Natural killer cell treated with Interleukin-12 subunit alpha and Interleukin-12 subunit beta and Interleukin-15 and Interleukin-18, amount 100 ng/mL, for 72 hours (primary cell): ENCODE measurements around the gene B3GNT5. TPM values are rescaled to one million over a fixed set of nuclear protein-coding genes. Genes with fewer than 3 reads are reported as not detected.
A peak's percentile ranks its signal among the peaks of the same experiment; 100 is the strongest.

Experiments
- ATAC-seq, 2 donors: fragments of 150-1000 bp; cut with Tn5 transposase in 1 of 2; sonication (Bioruptor Pico), chemical (Tn5 transposase) in 1 of 2; 2 replicates each; pipeline ENCODE4 v1.10.0; 2021
- DNase-seq: peaks from one replicate; pipeline ENCODE4 v3.0.0; 2022; ENCODE audit warnings: low spot score
- H3K27ac Mint-ChIP-seq, 2 donors: 1 replicate in 1 of 2; 2 replicates in 1 of 2; pipeline ENCODE4 v1.8.0; 2022; ENCODE audit warnings: mixed read lengths in 2 of 2, mild to moderate bottlenecking in 1 of 2, moderate library complexity in 1 of 2
- H3K27me3 Mint-ChIP-seq, 2 donors: 1 replicate in 1 of 2; 2 replicates in 1 of 2; pipeline ENCODE4 v1.8.0; 2022; ENCODE audit warnings: mixed read lengths in 2 of 2
- H3K36me3 Mint-ChIP-seq: one replicate; pipeline ENCODE4 v1.8.0; 2022; ENCODE audit warnings: mixed read lengths
- H3K4me1 Mint-ChIP-seq, 2 donors: 1 replicate in 1 of 2; 2 replicates in 1 of 2; pipeline ENCODE4 v1.8.0; 2022; ENCODE audit warnings: low read depth in 2 of 2, mixed read lengths in 2 of 2, mild to moderate bottlenecking in 1 of 2
- H3K4me3 Mint-ChIP-seq: one replicate; pipeline ENCODE4 v1.8.0; 2022; ENCODE audit warnings: mixed read lengths
- H3K9me3 Mint-ChIP-seq: 2 replicates; pipeline ENCODE4 v1.8.0; 2022; ENCODE audit warnings: mixed read lengths
- total RNA-seq, 2 donors: library from RNA; stranded (reverse); gene quantifications; one replicate each; pipeline ENCODE4 v1.2.3, GENCODE V29; 2022

B3GNT5 gene
- total RNA-seq, 2 donors from 2014 or later, result 0.36 to 1.0 TPM

DNA sequence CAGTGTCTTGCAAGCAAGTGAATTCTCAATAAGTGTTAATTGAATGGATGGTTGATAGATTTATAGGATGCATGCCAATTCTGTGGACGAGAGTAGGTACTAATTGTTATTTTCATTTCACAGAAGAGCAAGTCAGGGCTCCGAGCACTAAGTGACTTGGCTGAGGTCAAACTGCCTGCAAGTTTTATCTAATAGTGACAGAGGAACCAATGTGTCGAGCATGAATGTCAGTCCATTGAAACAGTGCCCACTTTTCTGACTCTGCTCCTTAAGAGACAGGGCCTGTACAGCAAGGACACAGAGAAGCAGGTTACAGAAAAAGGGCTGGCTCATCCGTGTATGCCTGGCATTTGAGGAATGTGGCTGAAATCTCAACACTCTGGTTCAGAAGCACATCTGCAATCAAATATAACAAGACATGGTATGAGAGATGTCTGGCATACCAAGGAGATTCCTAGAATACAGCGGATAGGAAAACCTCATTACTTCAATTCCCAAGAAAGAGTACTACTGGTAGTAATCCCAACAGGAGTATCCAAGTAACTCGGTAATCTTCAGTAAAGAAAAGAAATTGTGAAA is 6.0 kb upstream of the B3GNT5 start:
- H3K27me3 Mint-ChIP-seq, result peaks cover 3 to 12% of the 10 kb centered on the region in 2 donors
- no peaks in the 10 kb centered on the region for H3K9me3 Mint-ChIP-seq
- H3K36me3 Mint-ChIP-seq, result peaks cover 1% of the 10 kb centered on the region
- H3K4me1 Mint-ChIP-seq, result no peaks in the 10 kb centered on the region
- no peak overlapping the region for H3K4me3 Mint-ChIP-seq
- no peak for ATAC-seq
- H3K27ac Mint-ChIP-seq, result no peak overlapping the region
- no peak for DNase-seq

DNA sequence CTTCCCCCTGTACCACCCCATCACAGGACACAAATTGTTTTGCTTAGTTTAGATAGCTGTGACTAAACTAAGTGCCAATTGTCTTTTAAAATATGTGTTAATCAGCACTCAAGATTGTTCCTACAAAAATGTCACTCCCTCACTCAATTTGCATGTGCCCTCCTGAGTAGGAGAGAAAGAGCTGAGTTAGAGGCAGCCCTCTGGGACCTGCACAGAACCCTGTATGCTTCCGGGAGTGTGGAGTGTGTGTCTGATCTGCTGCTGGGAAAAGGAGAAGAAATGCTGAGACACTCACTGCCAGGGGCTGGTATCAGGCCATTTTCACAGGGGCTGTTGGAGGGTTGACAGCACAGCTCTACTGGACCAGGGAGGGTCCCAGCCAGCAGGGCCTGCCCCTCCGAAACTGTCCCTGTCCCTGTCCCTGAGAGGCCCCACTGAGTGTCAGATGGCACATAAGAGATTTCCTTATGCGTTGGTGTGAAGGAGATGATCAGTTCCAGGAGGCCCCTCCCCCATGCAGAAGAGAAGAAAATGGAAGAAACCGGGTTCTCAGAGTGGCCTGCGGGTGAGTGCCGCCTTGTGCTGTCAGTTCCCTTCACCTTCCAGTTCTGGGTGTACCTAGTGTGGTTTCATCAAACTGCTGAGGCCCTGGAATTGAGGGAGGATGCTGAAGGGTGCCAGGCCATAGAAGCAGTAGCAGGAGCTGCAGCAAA is 3.9 kb upstream of the B3GNT5 start:
- no peak overlapping the region for H3K27ac Mint-ChIP-seq
- no peaks in the 10 kb centered on the region for H3K9me3 Mint-ChIP-seq
- H3K36me3 Mint-ChIP-seq, result no peaks in the 10 kb centered on the region
- no peak for ATAC-seq
- H3K4me3 Mint-ChIP-seq, result no peak overlapping the region
- H3K27me3 Mint-ChIP-seq, result peaks cover 2 to 18% of the 10 kb centered on the region in 2 donors
- H3K4me1 Mint-ChIP-seq, result peaks cover 0 to 2% of the 10 kb centered on the region in 2 donors
- DNase-seq, result no peak

DNA sequence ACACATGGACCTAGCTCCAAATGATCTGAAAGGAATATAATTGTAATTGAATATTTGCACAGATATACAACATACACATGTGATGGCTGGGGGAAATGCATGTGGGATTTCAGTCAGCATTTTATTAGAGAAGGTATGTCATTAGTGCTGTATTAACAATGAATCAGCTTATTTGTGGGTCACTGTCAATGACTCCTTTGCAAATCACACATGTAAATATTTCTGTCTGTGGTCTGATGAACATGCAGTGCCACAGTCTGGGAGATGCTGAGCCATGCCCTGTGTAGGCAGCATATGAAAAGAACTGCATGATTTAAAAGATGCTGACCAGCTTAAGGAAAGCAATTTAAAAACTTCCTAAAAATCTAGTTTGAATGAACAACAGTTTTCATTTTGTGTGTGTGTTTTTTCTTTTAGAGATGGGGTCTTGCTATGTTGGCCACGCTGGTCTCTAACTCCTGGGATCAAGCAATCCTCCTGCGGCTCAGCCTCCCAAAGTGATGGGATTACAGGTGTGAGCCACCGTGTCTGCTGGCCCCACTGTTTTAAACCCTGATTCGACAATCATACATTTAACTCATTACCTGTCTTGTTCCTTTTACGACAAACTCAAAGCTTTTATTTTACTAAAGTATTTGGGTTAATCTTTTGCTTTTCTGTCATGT is 803 bp upstream of the B3GNT5 start:
- Mint-ChIP-seq H3K4me1 (peaks cover 0 to 5% of the 10 kb centered on the region in 2 donors), H3K27ac (no peak overlapping the region), H3K9me3 (no peaks in the 10 kb centered on the region), H3K36me3 (no peaks in the 10 kb centered on the region), H3K4me3 (peak overlapping the region; percentile 65), H3K27me3 (peaks cover 12 to 30% of the 10 kb centered on the region in 2 donors)
- DNase-seq (no peak), ATAC-seq (no peak)

DNA sequence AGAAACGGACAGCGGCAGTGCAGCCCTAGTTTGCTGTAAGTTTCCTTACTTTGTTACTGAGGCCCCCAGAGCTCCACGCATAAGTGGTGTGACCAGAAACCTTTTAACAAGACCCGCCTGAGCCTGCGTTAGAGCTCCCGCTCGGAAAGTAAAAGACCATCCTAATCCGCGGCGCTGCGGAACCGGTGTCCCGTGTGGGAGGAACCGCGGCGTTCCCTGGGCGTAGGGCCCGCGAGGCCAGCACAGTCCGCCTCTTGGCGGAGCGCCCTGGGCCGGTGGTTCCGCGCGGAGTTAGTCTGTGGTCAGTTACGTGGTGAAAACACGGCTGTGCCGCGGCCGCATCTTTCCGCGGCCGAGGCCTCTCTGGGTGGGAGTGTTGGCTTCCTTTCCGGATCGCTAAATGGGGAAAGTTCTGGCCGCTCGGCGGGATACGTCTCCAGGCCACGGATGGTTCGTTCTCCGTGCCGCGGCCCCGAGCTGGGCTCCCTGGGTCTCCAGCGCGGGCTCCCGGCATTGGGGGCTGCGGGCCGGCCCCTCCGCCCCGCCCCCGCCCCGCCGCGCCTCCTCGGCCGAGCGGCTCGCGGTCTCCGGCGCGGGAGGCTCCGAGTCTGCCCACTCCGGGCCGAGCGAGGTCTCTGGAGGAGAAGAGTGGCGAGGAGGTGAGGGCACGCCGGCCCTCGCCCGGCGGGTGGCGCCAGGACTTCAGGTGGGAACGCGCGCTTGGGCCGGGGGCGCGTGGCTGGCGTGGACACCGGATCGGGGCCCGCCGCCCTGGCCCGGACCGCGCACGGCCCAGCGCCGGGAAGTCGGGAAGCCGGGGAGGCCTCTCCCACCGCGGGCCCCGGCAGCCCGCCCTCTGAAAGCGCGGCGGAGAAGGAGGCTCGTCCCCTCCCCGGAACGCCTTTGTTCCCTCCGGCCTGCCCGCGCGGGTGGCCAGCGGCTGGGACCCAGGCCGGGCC is 754 bp downstream of the B3GNT5 start:
- DNase-seq, result peak; percentile 63
- Mint-ChIP-seq H3K9me3 (no peaks in the 10 kb centered on the region), H3K27me3 (peaks cover 18 to 44% of the 10 kb centered on the region in 2 donors), H3K4me1 (peaks cover 0 to 5% of the 10 kb centered on the region in 2 donors), H3K36me3 (no peaks in the 10 kb centered on the region), H3K27ac (no peak overlapping the region), H3K4me3 (peak overlapping the region; percentile 78)
- ATAC-seq, result peak; percentile 68 to 77

DNA sequence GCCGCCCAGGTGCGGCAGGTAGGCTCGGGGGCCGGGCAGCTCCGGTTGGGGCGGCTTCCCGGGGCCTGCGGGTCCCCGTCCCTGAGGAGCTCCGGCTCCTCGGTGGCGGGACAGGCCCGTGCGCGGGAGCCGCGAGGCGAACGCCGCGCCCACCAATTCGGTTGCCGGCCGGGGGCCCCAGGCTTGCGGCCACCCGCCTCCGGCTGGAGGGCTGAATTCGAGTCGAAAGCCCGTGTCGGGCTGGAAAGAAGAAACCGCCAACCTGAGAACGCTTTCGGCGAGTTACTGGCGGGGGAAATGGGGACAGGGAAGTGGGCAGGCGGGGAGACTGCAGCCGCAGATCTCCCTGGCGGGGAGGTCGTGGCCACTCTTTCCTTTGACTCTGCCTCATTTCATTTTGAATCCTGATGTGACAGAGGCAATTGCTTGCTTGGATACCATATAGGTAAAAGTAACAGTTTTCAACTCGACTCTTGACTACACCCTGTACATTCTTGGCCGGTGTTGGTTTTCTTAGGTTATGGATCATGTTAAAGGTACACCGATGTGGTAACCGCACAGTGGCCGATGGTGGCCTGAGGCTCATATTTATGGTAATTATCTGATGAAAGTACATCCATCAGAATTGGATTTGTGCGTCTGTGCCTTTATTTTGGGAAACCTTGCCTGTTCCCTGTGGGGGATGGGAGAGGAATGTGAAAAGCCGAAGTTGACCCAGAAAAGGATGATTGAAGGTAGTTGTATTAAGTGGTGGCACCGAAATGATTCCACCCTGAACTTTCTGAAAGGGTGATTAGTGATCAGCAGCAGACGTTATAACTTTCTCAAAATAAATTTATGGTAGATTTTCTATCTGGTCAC is 1.7 kb downstream of the B3GNT5 start:
- peak overlapping the region; percentile 57 for H3K4me3 Mint-ChIP-seq
- DNase-seq (peak; percentile 60), ATAC-seq (peak in 1 of 2 donors; percentile 31)
- no peaks in the 10 kb centered on the region for H3K9me3 Mint-ChIP-seq
- no peak overlapping the region for H3K27ac Mint-ChIP-seq
- H3K36me3 Mint-ChIP-seq, result no peaks in the 10 kb centered on the region
- H3K27me3 Mint-ChIP-seq, result peaks cover 21 to 35% of the 10 kb centered on the region in 2 donors
- H3K4me1 Mint-ChIP-seq, result peaks cover 0 to 5% of the 10 kb centered on the region in 2 donors

DNA sequence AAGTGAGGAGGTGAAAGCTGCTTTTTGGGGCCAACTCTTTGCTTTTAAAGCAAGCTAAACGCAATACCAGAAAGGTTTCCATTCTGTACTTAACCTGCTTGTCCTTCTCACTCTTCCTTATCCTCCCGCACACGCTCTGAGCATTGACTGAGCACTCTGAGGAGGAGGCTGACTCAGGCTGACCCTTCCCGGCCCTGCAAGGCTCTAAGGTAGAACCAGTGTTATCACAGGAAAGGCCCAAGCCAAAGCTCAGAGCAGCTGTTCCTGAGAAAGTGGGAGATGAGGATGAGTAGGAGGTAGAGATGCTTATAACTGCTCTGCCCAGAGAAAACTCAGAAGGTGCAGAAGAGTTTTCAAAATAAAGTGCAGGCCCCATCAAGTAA is 2.3 kb downstream of the B3GNT5 start:
- H3K4me1 Mint-ChIP-seq, result peaks cover 0 to 5% of the 10 kb centered on the region in 2 donors
- H3K4me3 Mint-ChIP-seq, result peak overlapping the region; percentile 57
- H3K9me3 Mint-ChIP-seq, result no peaks in the 10 kb centered on the region
- H3K36me3 Mint-ChIP-seq, result no peaks in the 10 kb centered on the region
- no peak for DNase-seq
- peaks cover 23 to 32% of the 10 kb centered on the region in 2 donors for H3K27me3 Mint-ChIP-seq
- no peak for ATAC-seq
- no peak overlapping the region for H3K27ac Mint-ChIP-seq

DNA sequence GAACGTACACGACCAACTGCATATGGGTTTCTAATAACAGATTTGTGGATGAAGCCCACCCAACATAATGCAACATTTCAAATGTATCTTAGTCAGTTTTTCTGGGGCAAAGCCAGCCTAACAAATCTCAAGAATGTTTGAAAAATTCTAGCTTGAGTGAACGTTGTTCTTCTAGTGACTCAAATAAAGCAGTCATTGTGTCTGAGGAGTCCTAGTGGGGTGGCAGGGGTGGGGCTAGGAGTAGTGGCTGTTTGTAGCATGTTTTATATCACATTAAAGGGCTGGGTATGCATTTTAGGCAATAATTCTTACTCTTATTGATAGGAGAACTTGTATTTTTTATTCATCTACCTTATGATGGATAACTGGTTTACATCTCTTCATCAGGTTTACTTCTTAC is 6.0 kb downstream of the B3GNT5 start:
- no peaks in the 10 kb centered on the region for H3K36me3 Mint-ChIP-seq
- ATAC-seq (no peak), DNase-seq (no peak)
- H3K27me3 Mint-ChIP-seq, result peaks cover 23 to 26% of the 10 kb centered on the region in 2 donors
- no peak overlapping the region for H3K4me3 Mint-ChIP-seq
- no peak overlapping the region for H3K27ac Mint-ChIP-seq
- H3K9me3 Mint-ChIP-seq, result no peaks in the 10 kb centered on the region
- H3K4me1 Mint-ChIP-seq, result peaks cover 0 to 3% of the 10 kb centered on the region in 2 donors

DNA sequence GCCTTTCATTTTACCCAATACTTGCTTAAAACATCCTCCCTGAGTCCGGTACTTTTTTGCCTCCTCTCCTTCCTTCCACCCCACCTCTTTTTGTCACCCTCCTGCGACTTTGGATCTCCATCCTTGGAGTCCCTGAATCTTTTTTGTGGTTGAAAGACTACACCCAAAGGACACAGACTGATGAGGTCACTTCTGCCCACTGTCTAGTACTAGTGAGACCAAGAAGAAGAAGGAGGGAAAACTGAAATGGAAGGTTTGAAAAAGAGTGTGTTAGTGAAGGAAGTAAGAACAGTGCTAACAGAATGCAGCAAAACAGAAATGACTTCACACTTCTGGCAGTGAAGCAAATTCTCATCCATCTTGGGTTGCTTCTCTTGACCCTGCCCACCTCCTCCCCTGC is 6.6 kb downstream of the B3GNT5 start:
- H3K36me3 Mint-ChIP-seq, result no peaks in the 10 kb centered on the region
- peaks cover 23 to 26% of the 10 kb centered on the region in 2 donors for H3K27me3 Mint-ChIP-seq
- no peak for DNase-seq
- H3K4me1 Mint-ChIP-seq, result peaks cover 0 to 3% of the 10 kb centered on the region in 2 donors
- H3K9me3 Mint-ChIP-seq, result no peaks in the 10 kb centered on the region
- ATAC-seq, result no peak
- H3K4me3 Mint-ChIP-seq, result no peak overlapping the region
- no peak overlapping the region for H3K27ac Mint-ChIP-seq

DNA sequence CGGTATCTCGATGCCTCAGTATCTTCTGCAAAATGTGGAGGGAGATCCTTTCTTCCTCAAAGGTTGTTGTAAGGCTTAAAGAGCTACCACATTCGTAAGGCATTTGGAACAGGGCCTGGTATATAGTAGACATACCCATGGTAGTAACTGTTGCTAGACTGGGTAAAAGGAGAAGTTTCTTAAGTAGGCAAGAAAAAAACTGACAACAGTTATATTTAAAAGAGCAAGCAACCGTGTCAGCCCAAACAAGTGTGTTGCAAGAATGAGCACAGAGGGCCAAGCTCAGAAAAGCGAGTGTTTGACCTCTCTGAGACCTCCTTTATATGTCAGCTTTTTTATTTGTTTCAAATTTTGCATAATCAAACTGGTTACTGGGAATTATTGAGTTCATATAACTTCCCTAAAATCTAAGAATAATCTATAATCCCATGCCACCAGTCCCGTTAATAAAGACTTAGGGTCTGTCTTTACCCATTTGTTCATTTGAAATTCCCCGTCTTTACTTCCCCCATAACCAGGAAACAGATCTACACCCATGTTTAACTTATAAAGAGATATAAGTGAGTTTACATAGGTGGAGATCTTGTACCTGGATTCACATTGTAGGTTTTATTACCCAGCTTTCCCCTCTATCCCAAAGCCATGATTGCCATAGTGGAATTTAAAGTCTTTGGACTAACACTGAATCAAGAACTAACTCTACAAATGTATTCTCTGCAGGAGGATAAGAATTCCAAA is 7.3 kb downstream of the B3GNT5 start:
- Mint-ChIP-seq H3K4me3 (no peak overlapping the region), H3K4me1 (peaks cover 0 to 1% of the 10 kb centered on the region in 2 donors), H3K27me3 (peaks cover 19 to 20% of the 10 kb centered on the region in 2 donors), H3K36me3 (no peaks in the 10 kb centered on the region), H3K9me3 (no peaks in the 10 kb centered on the region), H3K27ac (no peak overlapping the region)
- no peak for DNase-seq
- ATAC-seq, result no peak

DNA sequence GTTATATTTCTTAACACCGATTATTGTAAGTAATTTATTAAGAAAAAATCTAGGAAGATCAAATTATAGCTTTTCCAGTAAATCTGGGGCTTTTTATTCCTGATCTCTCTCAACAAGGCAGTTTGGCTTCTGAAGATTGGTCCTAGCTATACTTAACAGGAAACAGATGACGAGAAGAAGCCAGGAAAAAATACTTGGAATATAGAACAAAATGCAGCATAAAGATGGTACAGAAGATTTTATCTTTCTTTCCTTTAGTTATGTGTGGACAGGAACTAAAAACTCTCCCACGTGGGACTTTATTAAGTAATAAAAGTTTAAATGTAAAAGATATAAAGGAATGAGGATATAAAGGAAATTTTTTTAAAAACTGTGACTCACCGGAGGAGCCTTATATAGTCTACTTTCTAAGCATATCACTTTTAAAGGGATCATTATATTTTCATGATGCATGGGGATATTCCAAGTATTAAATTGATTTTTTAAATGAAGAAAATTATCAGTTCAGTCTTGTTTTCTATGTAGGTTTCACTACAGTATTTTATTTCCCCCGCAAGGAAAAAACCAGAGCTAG is 8.2 kb downstream of the B3GNT5 start:
- H3K4me1 Mint-ChIP-seq, result peaks cover 0 to under 1% of the 10 kb centered on the region in 2 donors
- H3K4me3 Mint-ChIP-seq, result no peak overlapping the region
- H3K9me3 Mint-ChIP-seq, result no peaks in the 10 kb centered on the region
- ATAC-seq (no peak), DNase-seq (no peak)
- no peak overlapping the region for H3K27ac Mint-ChIP-seq
- H3K36me3 Mint-ChIP-seq, result no peaks in the 10 kb centered on the region
- H3K27me3 Mint-ChIP-seq, result peaks cover 14 to 18% of the 10 kb centered on the region in 2 donors

DNA sequence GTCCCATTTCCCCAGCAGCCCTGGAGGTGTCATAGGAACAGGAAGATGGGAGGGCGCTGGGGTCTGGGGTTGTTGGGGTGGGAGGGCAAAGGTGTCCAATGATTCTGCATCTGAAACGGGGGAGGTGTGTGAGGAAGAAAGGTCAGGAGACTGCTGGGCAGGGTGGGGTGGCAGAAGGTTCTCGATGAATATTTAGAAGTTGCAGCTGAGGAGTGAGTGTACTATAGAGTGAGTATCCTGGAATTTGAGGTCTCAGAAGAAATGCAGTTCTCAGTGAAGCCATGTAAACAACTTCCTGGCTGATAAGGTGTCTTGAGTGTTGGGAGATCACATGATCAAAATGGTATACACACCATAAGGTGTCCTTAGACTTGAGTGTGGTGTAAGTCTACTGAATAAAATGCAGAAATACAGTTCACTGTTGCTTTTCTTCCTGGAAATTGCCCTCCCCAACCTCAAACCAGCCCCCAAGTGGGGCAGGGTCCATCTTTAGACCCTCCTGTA is 9.9 kb downstream of the B3GNT5 start:
- Mint-ChIP-seq H3K36me3 (no peaks in the 10 kb centered on the region), H3K27ac (no peak overlapping the region), H3K27me3 (peaks cover 7 to 10% of the 10 kb centered on the region in 2 donors), H3K4me1 (peaks cover under 1 to 3% of the 10 kb centered on the region in 2 donors), H3K9me3 (no peaks in the 10 kb centered on the region), H3K4me3 (no peak overlapping the region)
- ATAC-seq, result no peak
- no peak for DNase-seq

DNA sequence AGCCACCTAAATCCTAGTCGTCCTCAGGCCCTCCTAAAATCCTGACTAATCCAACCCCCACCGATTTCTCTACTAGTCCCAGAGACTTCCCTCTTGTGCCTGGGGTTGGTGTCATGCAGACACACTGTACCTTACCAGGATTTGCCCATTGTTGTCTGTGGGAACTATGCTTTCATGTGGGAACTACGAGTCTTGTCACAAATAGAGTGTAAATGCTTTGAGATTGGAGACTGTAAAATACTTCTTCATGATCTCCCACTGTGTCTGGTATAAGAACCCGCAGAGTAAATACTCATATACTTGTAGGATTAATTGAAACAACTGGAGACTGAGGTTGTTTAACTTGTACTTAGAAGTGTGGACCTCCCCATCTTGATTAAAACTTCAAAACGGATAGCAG is 11.2 kb downstream of the B3GNT5 start:
- no peak for ATAC-seq

More for the DNA sequence above, 11.2 kb downstream of the B3GNT5 start:
- H3K36me3 Mint-ChIP-seq, result no peaks in the 10 kb centered on the region
- no peak overlapping the region for H3K4me3 Mint-ChIP-seq
- H3K27me3 Mint-ChIP-seq, result peaks cover 0 to 7% of the 10 kb centered on the region in 2 donors
- H3K27ac Mint-ChIP-seq, result no peak overlapping the region
- H3K4me1 Mint-ChIP-seq, result peaks cover 5% of the 10 kb centered on the region in 2 donors
- DNase-seq, result no peak
- no peaks in the 10 kb centered on the region for H3K9me3 Mint-ChIP-seq
